ENCODE measurements around the gene RAD51B. TPM values are rescaled to one million over a fixed set of nuclear protein-coding genes. Genes with fewer than 3 reads are reported as not detected.

RAD51B gene
- total RNA-seq, 3 donors from 2014 or later = 10.6 to 77.6 (median 33.8) TPM

DNA sequence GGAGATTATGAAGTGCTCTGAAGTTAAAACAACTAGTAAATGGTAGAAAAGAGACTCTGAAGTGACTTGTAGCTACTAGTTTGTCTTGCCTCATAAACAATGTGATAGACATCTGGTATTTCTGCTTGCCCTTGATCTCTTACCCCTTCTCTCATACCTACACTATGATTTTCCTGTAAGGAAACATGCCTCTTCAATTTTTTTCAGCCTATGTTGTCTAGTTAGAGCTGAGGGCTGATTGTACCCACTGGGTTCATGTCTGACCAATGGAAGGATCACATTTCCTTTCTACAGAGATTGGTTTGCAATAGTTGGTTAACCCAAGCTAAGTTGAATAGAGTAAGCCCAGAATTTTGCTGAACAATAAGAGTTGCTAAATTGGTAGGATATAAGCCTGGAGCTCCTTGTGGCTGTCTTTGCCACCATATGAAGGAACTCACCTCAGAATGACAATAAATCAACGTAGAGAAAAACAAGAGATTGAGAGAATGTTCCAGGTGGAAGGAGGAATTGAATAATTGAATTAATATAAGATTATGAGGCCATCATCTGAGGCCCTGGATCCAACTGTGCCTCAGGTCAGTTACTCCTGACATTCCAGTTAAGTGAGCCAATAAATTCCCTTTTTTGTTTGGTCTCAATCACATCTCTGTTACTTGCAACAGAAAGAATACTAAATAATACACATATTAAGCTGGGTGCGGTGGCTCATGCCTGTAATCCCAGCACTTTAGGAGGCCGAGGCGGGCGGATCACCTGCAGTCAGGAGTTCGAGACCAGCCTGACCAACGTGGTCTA is 626.9 kb downstream of the RAD51B start:
- no peaks in the 10 kb centered on the region for H3K9me3 ChIP-seq
- intact Hi-C loops (cut with DNase I; ENCODE audit: low total_unique reads) = loop anchor here (10.0 kb wide), 1 partner anchor 628 kb away; no protein-coding TSS in a partner anchor
- H3K27ac ChIP-seq = peak overlapping the region; percentile 67 to 74
- no peak overlapping the region for H3K4me3 ChIP-seq
- H3K27me3 ChIP-seq = no peaks in the 10 kb centered on the region
- DNase-seq (ENCODE audit: low spot score in 2 of 2) = no peak
- TF ChIP-seq POLR2A (IDR thresholded peaks at IDR 0.05) (no peak), POLR2AphosphoS5 (IDR thresholded peaks at IDR 0.05) (no peak)
- TF ChIP-seq, protein P1, sequence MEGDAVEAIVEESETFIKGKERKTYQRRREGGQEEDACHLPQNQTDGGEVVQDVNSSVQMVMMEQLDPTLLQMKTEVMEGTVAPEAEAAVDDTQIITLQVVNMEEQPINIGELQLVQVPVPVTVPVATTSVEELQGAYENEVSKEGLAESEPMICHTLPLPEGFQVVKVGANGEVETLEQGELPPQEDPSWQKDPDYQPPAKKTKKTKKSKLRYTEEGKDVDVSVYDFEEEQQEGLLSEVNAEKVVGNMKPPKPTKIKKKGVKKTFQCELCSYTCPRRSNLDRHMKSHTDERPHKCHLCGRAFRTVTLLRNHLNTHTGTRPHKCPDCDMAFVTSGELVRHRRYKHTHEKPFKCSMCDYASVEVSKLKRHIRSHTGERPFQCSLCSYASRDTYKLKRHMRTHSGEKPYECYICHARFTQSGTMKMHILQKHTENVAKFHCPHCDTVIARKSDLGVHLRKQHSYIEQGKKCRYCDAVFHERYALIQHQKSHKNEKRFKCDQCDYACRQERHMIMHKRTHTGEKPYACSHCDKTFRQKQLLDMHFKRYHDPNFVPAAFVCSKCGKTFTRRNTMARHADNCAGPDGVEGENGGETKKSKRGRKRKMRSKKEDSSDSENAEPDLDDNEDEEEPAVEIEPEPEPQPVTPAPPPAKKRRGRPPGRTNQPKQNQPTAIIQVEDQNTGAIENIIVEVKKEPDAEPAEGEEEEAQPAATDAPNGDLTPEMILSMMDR (IDR thresholded peaks at IDR 0.05) = no peak
- H3K36me3 ChIP-seq = no peaks in the 10 kb centered on the region
- peaks cover 0 to 14% of the 10 kb centered on the region in 2 donors for H3K4me1 ChIP-seq

DNA sequence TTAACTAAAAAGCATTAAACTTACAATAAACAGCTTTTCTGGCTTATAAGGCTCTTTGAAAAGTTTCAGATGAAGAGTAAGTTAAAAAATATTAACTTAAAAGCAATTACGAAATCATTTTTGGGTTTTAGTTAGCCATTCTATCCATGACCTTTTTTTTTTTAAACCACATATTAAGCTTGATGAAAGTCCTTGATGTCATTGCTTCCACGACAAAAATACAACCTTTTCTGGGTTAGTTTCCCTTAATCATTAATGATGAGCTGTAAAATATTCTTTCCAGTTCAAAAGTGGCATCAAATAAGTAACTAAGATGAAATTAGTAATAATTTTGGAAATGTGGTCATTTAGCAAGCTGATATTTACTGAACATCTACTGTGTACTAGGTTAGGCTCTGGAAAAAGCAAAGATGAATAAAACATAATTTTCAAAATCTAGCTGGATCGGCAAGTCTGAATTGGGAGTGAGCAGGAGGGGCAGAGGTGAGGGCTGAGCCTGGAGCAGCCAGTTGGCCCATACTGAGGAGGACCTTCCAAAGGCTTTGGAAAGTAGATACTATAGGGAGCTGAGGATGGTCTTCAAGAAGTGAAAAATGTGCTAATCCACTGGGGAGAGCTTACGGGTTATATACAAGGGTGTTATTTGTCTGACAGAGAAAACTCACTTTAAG is 628.1 kb downstream of the RAD51B start:
- DNase-seq (ENCODE audit: low spot score in 2 of 2) = no peak
- peaks cover 0 to 14% of the 10 kb centered on the region in 2 donors for H3K4me1 ChIP-seq
- intact Hi-C loops (cut with DNase I; ENCODE audit: low total_unique reads) = loop anchor here (10.0 kb wide), 1 partner anchor 627 kb away; no protein-coding TSS in a partner anchor
- H3K4me3 ChIP-seq = no peak overlapping the region
- peak overlapping the region; percentile 36 to 67 for H3K27ac ChIP-seq
- no peaks in the 10 kb centered on the region for H3K27me3 ChIP-seq
- H3K36me3 ChIP-seq = no peaks in the 10 kb centered on the region
- TF ChIP-seq POLR2A (IDR thresholded peaks at IDR 0.05) (no peak), POLR2AphosphoS5 (IDR thresholded peaks at IDR 0.05) (no peak)
- TF ChIP-seq, protein P1 (IDR thresholded peaks at IDR 0.05) = no peak
- H3K9me3 ChIP-seq = no peaks in the 10 kb centered on the region

DNA sequence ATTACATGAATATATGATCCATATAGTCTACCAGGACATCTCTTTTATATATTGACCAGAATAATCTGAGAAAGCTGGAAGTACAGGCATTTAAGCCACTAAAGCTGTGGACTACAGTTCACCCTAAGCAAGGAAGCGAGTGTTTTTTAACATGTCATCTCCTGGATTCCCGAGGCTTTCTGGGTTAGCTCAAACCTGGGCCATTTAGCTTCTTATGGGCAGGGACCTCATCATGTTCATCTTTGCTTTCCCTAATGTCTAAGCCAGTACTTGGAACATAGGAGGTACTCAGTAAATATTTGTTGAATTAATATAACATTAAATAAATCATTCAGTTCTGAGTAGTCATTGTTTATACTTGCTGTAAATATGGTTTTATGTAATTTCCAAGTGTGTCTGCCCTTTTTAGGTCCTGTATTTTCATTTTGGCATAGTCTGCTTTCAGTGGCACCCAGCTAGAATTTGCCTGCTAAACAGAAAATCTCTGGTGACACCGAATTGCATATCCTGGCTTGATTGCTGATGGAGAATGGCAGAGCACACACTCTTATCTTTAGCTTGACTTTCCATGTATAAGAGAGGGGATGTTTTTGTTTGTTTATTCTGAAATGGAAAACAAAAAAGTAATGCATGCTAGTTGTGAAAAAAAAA is 628.8 kb downstream of the RAD51B start:
- TF ChIP-seq POLR2A (IDR thresholded peaks at IDR 0.05) (no peak), POLR2AphosphoS5 (IDR thresholded peaks at IDR 0.05) (no peak)
- TF ChIP-seq, protein P1 (IDR thresholded peaks at IDR 0.05) = no peak
- Histone ChIP-seq H3K9me3 (no peaks in the 10 kb centered on the region), H3K27me3 (no peaks in the 10 kb centered on the region), H3K36me3 (no peaks in the 10 kb centered on the region), H3K4me3 (no peak overlapping the region), H3K4me1 (peaks cover 0 to 14% of the 10 kb centered on the region in 2 donors), H3K27ac (peak overlapping the region; percentile 36 to 67)
- intact Hi-C loops (cut with DNase I; ENCODE audit: low total_unique reads) = loop anchor here (10.0 kb wide), 1 partner anchor 626 kb away; no protein-coding TSS in a partner anchor
- DNase-seq (ENCODE audit: low spot score in 2 of 2) = no peak

DNA sequence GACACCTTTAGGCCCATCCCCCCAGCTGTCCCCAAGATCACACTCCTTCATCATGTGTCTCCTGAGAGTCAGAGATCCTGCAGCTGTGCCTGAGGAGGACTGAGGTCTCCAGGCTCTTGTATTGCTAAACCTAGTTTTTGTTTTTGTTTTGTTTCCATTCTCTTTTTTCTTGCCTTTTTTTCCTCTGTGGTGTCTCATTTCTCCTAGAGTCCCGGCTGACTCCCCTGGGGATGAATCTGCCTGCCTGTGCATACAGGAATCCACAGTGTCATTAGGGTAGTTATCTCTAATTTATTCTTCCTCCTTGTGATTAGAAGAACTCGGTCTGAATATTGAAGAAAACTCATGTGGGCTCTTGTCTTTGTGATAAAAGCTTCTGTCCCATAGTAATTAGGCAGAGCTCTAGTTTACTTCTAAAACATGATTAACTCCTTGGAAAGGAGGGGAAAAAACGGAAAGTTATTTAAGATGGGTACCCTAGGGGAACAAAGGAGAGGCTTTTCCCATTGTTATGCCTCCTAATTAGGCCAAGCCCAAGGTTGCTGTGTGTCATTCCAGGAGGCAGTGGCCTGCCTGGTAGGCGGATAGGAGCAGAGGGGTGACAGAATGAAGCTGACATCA is 630.1 kb downstream of the RAD51B start:
- Histone ChIP-seq H3K9me3 (peaks cover 0 to 3% of the 10 kb centered on the region in 2 donors), H3K4me3 (no peak overlapping the region), H3K27ac (peak overlapping the region in 1 of 2 donors; percentile 41), H3K36me3 (no peaks in the 10 kb centered on the region), H3K4me1 (peaks cover 0 to 5% of the 10 kb centered on the region in 2 donors), H3K27me3 (no peaks in the 10 kb centered on the region)
- no peak for DNase-seq (ENCODE audit: low spot score in 2 of 2)
- intact Hi-C loops (cut with DNase I; ENCODE audit: low total_unique reads) = loop anchor here (10.0 kb wide), 1 partner anchor 625 kb away; no protein-coding TSS in a partner anchor
- no peak for TF ChIP-seq POLR2AphosphoS5 (IDR thresholded peaks at IDR 0.05)
- TF ChIP-seq, protein P1 (IDR thresholded peaks at IDR 0.05) = no peak
- no peak for TF ChIP-seq POLR2A (IDR thresholded peaks at IDR 0.05)
